AG09319 (cell line): ENCODE results near the gene BIRC3.

Experiments
- DNase-seq: peaks from one replicate; pipeline ENCODE4 v3.0.0-alpha.2; 2010; ENCODE audit warnings: low read depth; ENCODE audit errors: extremely low read depth
- CTCF ChIP-seq: IDR thresholded peaks from 2 replicates; pipeline ENCODE4 v1.5.1; 2011; ENCODE audit warnings: low read depth, mild to moderate bottlenecking, inconsistent platforms, low read length, moderate library complexity

The BIRC3 gene

GRCh38 chr11:102309621-102310541, 7.4 kb upstream of the BIRC3 start:
- no peak for DNase-seq

GRCh38 chr11:102312667-102313066, 4.6 kb upstream of the BIRC3 start:
- DNase-seq = no peak
- no peak for TF ChIP-seq CTCF

More at GRCh38 chr11:102309621-102310541, 7.4 kb upstream of the BIRC3 start:
- TF ChIP-seq CTCF = no peak

GRCh38 chr11:102313238-102313940, 3.9 kb upstream of the BIRC3 start:
- DNase-seq = no peak
- no peak for TF ChIP-seq CTCF

GRCh38 chr11:102314784-102315183, 2.5 kb upstream of the BIRC3 start:
- no peak for DNase-seq

GRCh38 chr11:102316346-102316904, 859 bp upstream of the BIRC3 start:
- no peak for TF ChIP-seq CTCF
- no peak for DNase-seq

More at GRCh38 chr11:102314784-102315183, 2.5 kb upstream of the BIRC3 start:
- no peak for TF ChIP-seq CTCF

- no peak for DNase-seq
- no peak for TF ChIP-seq CTCF
Observed at GRCh38 chr11:102317768-102318103, 452 bp downstream of the BIRC3 start.

- no peak for DNase-seq
- TF ChIP-seq CTCF = no peak
Observed at GRCh38 chr11:102318469-102318868, 1.2 kb downstream of the BIRC3 start.
